ENCODE results near the gene KIF11. TPM values are rescaled to one million over a fixed set of nuclear protein-coding genes. Genes with fewer than 3 reads are reported as not detected.
A peak's percentile ranks its signal among the peaks of the same experiment; 100 is the strongest.
"Not testable (repeated sequence)": the region's sequence is repeated elsewhere in the genome, so short reads cannot be mapped to it uniquely, and the experiment has no call there.

The KIF11 gene
- total RNA-seq, 1 donor from 2014 or later, result 16.1 TPM

GRCh38 chr10:92591550-92592022 is 1.3 kb upstream of the KIF11 start:
- peak; percentile 96 for DNase-seq

DNA sequence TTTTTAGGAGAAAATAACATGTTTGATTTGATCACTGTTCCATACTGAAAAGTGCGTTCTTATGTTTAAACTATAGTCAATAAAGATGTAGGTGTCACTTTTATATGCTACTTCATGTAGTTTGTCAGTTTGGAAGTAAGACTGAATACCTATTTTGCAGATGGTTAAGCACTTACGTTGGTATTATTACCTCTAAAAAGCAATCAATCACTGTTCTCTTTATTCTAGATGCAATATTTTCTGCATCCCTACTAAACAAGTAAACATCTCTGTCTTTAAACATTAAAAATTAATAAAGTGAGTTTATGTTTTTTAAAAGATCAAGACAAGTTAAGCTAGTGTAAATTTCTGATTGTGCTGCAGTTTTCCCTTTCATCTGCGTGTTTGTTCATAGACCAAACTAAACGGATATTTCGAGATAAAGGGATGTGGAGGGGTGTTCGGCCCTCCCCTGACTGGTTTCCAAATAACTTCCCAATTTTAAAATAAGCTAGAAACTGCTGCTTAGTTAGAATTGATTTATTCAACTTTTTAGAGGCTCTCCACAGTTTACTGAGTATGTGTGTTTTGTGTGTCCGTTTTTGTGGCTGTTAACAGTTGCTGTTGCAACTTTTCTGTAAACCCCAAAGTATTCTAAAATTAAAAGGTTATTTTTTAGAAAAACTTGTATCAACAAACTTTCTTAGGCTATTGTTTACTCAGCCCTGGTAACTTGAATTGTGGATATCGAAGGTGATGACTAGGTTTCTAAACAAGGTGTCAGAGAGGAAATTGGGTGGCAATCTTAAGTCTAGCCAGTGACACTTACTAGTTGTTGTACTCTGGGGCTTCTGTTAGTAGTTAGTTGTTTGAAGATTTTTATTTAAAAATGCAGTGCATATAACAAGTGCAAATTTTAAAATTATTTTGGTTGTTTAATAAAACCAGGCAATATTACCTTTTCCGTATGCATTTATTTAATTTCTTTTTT is 974 bp downstream of the KIF11 start:
- DNase-seq, result no peak

GRCh38 chr10:92595505-92595904 is 2.6 kb downstream of the KIF11 start:
- no peak for DNase-seq

DNA sequence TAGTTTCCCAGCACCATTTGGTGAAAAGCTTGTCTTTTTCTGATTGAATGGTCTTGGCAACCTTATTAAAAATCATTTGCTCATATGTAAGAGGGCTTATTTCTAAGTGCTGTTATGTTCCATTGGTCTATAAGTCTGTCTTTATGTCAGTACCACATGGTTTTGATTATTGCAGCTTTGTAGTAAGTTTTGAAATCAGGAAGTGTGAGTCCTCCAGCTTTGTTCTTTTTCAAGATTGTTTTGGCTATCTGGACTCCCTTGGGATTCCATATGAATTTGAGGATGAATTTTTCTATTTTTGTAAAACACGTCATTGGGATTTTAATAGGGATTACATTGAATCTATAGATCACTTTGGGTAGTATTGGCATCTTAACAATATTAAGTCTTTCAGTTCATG is 5.4 kb downstream of the KIF11 start:
- no peak for DNase-seq

DNA sequence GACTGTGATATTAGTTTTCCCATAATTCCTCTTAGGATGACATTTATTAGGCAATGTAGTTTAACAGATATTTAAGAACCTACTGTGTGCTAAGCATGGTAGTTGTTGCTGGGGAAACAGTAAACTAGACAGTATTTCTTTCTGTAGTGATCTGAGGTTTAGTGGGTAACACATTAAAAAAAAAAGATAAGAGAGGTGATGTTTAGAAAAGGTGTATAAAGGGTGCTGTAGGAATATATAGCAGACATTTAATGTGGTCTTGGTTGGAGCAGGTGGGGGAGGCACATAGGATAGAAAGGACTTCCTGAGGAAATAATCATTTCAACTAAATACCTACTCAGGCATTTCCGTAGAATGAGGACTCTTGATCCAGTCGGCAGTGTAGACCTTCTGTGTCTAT is 11.9 kb downstream of the KIF11 start:
- DNase-seq, result no peak

DNA sequence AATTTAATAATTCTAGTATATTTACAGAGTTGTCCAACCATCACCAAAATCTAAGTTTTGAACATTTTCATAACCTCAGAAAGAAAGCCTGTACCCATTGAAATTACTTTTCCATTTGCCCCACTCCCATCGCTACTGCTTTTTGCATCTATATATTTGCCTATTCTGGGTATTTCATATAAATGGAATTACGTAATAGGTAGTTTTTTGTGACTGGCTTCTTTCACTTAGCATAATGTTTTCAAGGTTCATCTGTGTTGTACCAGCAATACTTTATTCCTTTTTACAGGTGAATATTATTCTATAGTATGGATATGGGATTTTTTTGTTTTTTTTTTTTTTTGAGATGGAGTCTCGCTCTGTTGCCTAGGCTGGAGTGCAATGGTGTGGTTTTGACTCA is 22.6 kb downstream of the KIF11 start:
- no peak for DNase-seq

DNA sequence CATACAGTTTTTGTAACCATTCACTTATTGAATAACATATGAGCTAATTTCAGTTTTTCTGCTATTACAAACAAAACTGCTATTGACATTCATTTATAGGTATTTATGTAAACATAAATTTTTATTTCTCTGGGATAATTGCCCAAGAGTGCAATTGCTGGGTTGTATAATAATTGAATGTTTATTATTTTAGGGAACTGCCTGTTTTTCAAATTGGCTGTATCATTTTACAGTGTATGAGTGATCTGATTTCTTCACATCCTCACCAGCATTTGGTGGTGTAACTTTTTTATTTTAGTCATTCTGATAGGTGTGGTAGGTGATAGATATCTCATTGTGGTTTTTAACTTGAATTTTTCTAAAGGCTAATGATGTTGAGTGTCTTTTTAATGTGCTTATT is 26.4 kb downstream of the KIF11 start:
- DNase-seq, result no peak

DNA sequence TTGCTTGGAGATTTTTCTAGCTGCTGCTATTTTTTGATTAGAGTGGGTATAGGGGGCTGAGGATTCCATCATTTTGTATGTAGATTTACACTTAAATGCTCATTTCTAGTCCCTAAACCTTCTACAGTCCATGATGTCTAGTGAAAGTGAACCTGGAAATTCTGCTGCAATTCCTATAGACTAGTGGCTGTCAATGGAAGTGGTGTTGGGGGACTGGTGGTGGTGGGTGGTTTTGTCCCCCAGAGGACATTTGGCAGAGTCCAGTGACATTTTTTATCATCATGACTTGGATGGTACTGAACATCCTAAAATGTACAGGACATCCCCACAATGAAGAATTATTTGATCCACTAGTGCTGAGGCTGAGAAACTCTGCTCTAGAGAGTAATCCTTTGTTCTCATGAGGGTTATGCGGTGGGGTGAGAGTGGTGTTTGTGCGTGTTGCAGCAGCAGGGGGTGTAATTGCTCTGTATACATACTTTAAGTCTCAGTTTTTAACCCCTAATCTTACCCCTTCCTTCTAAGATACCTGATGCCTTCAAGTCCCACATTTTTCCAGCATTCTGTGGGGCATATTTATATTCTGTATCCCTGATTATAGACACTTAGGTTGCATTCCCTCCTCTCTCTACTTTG is 35.0 kb downstream of the KIF11 start:
- no peak for DNase-seq

GRCh38 chr10:92629945-92630344 is 37.0 kb downstream of the KIF11 start:
- no peak for DNase-seq

GRCh38 chr10:92638037-92638436 is 45.1 kb downstream of the KIF11 start:
- DNase-seq, result no peak

DNA sequence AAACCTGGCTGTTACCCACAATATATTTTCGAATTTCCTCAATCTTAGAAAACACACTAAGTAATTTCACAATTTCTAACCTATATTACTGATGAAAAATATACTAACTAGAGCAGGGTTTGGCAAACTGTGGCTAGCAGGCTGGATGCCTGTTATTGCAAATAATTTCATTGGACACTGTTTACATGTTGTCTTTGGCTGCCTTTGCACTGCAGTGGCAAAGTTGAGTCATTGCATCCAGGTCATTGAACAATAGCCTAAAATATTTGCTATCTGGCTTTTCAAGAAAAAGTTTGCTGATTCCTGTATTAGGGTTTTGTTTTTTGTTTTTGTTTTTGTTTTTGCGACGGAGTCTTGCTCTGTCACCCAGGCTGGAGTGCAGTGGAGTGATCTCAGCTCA is 47.2 kb downstream of the KIF11 start:
- no peak for DNase-seq

GRCh38 chr10:92641492-92641891 is 48.6 kb downstream of the KIF11 start:
- DNase-seq, result no peak

- DNase-seq, result no peak
These were observed 52.0 kb downstream of the KIF11 start for GRCh38 chr10:92644921-92645320.

- DNase-seq, result not testable (repeated sequence)
These were observed 57.9 kb downstream of the KIF11 start for GRCh38 chr10:92650864-92651263.

GRCh38 chr10:92655426-92655825 is 62.5 kb downstream of the KIF11 start:
- no peak for DNase-seq

GRCh38 chr10:92656266-92656961 is 63.5 kb downstream of the KIF11 start:
- DNase-seq, result no peak

DNA sequence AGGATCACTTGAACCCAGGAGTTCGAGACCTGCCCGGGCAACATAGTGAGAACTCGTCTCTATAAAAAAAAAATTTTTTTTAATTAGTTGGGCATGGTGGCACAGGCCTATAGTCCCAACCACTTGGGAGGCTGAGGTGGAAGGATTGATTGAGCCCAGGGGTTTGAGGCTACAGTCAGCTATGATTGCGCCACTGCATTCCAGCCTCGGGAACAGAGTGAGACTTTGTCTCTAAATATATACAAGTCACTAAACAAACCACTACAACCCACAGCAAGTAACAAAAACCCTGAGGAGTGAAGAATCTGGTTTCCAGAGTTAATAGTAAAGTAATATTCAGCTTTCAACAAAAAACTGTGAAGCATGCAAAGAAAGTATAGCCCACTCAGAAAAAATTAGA is 64.1 kb downstream of the KIF11 start:
- DNase-seq, result no peak

- no peak for DNase-seq
These were observed 69.9 kb downstream of the KIF11 start for GRCh38 chr10:92662848-92663247.

GRCh38 chr10:92664322-92664721 is 71.4 kb downstream of the KIF11 start:
- DNase-seq, result no peak

GRCh38 chr10:92667078-92667477 is 74.1 kb downstream of the KIF11 start:
- no peak for DNase-seq

GRCh38 chr10:92677708-92678107 is 84.8 kb downstream of the KIF11 start:
- DNase-seq, result no peak

- DNase-seq, result no peak
These were observed 85.3 kb downstream of the KIF11 start for GRCh38 chr10:92678206-92678605.

- no peak for DNase-seq
These were observed 88.4 kb downstream of the KIF11 start for GRCh38 chr10:92681306-92681834.

All from tongue (tissue), 2 donors.